ENCODE data around the gene GET3. TPM values are rescaled to one million over a fixed set of nuclear protein-coding genes. Genes with fewer than 3 reads are reported as not detected.
A peak's percentile ranks its signal among the peaks of the same experiment; 100 is the strongest.

Gene GET3
- total and polyA plus RNA-seq, 2 of the 13 experiments (the other 11 are each of a cell fraction or from before 2014, with no cell fraction given), result 57.7 to 59.4 TPM

DNA sequence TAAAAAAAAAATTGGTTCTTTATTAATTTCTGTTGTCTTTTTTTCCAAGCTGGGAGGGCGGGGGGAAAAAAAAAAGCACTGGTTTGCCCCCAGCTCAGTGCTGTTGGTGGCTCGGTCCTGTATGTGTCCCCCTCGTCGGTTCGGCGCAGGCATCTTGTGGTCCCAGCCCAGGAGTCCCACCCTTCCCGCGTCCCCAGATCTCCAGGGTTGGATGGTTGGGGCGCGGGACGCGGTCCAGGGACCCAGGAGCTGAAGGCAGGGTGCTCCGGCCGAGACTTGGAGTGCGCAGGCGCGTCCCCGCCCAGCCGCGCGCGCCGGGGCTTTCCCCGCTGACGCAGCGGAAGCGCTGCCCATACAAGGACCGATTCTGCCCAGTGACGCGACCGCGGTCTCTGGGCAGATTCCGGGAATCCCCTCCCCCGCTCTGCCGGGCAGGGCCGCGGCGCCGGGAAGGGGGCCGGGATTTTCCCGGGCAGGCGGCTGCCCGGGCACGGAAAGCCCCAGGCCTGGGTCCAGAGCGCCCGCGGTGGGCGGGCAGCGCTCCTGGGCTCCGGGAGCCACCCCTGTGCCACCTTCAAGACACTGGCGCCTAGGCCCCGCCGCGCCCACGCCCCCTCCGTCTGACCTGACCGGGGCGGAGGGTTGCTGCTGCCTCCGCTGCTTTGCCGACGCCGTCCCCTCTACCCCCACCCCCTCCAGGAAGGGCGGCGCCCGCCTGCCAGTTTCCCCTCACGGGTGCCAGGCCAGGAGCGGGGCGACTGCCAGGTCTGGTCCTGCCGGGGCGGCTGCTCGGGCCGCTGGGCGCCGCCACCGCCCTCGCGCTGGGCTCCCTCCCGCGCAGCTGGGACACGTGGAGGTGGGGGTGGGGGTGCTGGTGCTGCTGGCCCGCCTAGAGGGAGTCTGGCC, 56.2 kb downstream of the GET3 start (continued):
- TF ChIP-seq, protein P1, sequence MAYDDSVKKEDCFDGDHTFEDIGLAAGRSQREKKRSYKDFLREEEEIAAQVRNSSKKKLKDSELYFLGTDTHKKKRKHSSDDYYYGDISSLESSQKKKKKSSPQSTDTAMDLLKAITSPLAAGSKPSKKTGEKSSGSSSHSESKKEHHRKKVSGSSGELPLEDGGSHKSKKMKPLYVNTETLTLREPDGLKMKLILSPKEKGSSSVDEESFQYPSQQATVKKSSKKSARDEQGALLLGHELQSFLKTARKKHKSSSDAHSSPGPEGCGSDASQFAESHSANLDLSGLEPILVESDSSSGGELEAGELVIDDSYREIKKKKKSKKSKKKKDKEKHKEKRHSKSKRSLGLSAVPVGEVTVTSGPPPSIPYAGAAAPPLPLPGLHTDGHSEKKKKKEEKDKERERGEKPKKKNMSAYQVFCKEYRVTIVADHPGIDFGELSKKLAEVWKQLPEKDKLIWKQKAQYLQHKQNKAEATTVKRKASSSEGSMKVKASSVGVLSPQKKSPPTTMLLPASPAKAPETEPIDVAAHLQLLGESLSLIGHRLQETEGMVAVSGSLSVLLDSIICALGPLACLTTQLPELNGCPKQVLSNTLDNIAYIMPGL (CRISPR knock-in tag; IDR thresholded peaks at IDR 0.05; ENCODE audit: borderline replicate concordance in 1 of 2, low read depth in 1 of 2), result peak in 1 of 2 experiments; percentile 55; a peak in 3 of 4 replicates
- TF ChIP-seq, protein P2, sequence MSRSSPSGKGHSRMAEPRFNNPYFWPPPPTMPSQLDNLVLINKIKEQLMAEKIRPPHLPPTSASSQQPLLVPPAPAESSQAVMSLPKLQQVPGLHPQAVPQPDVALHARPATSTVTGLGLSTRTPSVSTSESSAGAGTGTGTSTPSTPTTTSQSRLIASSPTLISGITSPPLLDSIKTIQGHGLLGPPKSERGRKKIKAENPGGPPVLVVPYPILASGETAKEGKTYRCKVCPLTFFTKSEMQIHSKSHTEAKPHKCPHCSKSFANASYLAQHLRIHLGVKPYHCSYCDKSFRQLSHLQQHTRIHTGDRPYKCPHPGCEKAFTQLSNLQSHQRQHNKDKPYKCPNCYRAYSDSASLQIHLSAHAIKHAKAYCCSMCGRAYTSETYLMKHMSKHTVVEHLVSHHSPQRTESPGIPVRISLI (CRISPR knock-in tag; IDR thresholded peaks at IDR 0.05; ENCODE audit: borderline replicate concordance), result peak; percentile 39; the same call in 1 of the 2 replicates
- no peak for TF ChIP-seq SAFB2 (CRISPR knock-in tag; IDR thresholded peaks at IDR 0.05; ENCODE audit: borderline replicate concordance, low read depth)
- no peak; the same call in 1 of the 2 replicates for TF ChIP-seq ZNF776 (CRISPR knock-in tag; IDR thresholded peaks at IDR 0.05)
- TF ChIP-seq, protein P3, sequence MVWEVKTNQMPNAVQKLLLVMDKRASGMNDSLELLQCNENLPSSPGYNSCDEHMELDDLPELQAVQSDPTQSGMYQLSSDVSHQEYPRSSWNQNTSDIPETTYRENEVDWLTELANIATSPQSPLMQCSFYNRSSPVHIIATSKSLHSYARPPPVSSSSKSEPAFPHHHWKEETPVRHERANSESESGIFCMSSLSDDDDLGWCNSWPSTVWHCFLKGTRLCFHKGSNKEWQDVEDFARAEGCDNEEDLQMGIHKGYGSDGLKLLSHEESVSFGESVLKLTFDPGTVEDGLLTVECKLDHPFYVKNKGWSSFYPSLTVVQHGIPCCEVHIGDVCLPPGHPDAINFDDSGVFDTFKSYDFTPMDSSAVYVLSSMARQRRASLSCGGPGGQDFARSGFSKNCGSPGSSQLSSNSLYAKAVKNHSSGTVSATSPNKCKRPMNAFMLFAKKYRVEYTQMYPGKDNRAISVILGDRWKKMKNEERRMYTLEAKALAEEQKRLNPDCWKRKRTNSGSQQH (CRISPR knock-in tag; IDR thresholded peaks at IDR 0.05; ENCODE audit: low read depth), result peak; percentile 79; the same call in 1 of the 2 replicates
- TF ChIP-seq ZNF260 (CRISPR knock-in tag; IDR thresholded peaks at IDR 0.05; ENCODE audit: borderline replicate concordance, low read depth), result no peak
- TF ChIP-seq ZNF75D (CRISPR knock-in tag; IDR thresholded peaks at IDR 0.05; ENCODE audit: borderline replicate concordance), result no peak
- TF ChIP-seq, protein P4, sequence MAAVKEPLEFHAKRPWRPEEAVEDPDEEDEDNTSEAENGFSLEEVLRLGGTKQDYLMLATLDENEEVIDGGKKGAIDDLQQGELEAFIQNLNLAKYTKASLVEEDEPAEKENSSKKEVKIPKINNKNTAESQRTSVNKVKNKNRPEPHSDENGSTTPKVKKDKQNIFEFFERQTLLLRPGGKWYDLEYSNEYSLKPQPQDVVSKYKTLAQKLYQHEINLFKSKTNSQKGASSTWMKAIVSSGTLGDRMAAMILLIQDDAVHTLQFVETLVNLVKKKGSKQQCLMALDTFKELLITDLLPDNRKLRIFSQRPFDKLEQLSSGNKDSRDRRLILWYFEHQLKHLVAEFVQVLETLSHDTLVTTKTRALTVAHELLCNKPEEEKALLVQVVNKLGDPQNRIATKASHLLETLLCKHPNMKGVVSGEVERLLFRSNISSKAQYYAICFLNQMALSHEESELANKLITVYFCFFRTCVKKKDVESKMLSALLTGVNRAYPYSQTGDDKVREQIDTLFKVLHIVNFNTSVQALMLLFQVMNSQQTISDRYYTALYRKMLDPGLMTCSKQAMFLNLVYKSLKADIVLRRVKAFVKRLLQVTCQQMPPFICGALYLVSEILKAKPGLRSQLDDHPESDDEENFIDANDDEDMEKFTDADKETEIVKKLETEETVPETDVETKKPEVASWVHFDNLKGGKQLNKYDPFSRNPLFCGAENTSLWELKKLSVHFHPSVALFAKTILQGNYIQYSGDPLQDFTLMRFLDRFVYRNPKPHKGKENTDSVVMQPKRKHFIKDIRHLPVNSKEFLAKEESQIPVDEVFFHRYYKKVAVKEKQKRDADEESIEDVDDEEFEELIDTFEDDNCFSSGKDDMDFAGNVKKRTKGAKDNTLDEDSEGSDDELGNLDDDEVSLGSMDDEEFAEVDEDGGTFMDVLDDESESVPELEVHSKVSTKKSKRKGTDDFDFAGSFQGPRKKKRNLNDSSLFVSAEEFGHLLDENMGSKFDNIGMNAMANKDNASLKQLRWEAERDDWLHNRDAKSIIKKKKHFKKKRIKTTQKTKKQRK (IDR thresholded peaks at IDR 0.05; ENCODE audit: low read length), result no peak
- TF ChIP-seq, protein P5, sequence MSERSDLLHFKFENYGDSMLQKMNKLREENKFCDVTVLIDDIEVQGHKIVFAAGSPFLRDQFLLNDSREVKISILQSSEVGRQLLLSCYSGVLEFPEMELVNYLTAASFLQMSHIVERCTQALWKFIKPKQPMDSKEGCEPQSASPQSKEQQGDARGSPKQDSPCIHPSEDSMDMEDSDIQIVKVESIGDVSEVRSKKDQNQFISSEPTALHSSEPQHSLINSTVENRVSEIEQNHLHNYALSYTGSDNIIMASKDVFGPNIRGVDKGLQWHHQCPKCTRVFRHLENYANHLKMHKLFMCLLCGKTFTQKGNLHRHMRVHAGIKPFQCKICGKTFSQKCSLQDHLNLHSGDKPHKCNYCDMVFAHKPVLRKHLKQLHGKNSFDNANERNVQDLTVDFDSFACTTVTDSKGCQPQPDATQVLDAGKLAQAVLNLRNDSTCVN (CRISPR knock-in tag; IDR thresholded peaks at IDR 0.05; ENCODE audit: borderline replicate concordance), result peak; percentile 53; the same call in 1 of the 2 replicates
- TF ChIP-seq KDM2A (CRISPR knock-in tag; IDR thresholded peaks at IDR 0.05; ENCODE audit: borderline replicate concordance, low read depth), result peak; percentile 91
- no peak for TF ChIP-seq ZKSCAN5 (CRISPR knock-in tag; IDR thresholded peaks at IDR 0.05)
- TF ChIP-seq, protein P6, sequence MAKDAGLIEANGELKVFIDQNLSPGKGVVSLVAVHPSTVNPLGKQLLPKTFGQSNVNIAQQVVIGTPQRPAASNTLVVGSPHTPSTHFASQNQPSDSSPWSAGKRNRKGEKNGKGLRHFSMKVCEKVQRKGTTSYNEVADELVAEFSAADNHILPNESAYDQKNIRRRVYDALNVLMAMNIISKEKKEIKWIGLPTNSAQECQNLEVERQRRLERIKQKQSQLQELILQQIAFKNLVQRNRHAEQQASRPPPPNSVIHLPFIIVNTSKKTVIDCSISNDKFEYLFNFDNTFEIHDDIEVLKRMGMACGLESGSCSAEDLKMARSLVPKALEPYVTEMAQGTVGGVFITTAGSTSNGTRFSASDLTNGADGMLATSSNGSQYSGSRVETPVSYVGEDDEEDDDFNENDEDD (CRISPR knock-in tag; IDR thresholded peaks at IDR 0.05; ENCODE audit: borderline replicate concordance), result peak; percentile 72
- no peak for TF ChIP-seq ZNF766 (CRISPR knock-in tag; IDR thresholded peaks at IDR 0.05; ENCODE audit: borderline replicate concordance)
- no peak for TF ChIP-seq RORA (CRISPR knock-in tag; IDR thresholded peaks at IDR 0.05)
- no peak for TF ChIP-seq ZNF569 (CRISPR knock-in tag; IDR thresholded peaks at IDR 0.05; ENCODE audit: borderline replicate concordance)
- TF ChIP-seq TAF1 (CRISPR knock-in tag; IDR thresholded peaks at IDR 0.05), result peak; percentile 71; the same call in 1 of the 2 replicates

All from HepG2 (cell line).